ENCODE results near the gene EMC6. TPM values are rescaled to one million over a fixed set of nuclear protein-coding genes. Genes with fewer than 3 reads are reported as not detected.

EMC6 gene
- total and polyA plus RNA-seq, 2 of the 13 experiments (the other 11 are each of a cell fraction or from before 2014, with no cell fraction given), result 45.1 to 47.7 TPM

DNA sequence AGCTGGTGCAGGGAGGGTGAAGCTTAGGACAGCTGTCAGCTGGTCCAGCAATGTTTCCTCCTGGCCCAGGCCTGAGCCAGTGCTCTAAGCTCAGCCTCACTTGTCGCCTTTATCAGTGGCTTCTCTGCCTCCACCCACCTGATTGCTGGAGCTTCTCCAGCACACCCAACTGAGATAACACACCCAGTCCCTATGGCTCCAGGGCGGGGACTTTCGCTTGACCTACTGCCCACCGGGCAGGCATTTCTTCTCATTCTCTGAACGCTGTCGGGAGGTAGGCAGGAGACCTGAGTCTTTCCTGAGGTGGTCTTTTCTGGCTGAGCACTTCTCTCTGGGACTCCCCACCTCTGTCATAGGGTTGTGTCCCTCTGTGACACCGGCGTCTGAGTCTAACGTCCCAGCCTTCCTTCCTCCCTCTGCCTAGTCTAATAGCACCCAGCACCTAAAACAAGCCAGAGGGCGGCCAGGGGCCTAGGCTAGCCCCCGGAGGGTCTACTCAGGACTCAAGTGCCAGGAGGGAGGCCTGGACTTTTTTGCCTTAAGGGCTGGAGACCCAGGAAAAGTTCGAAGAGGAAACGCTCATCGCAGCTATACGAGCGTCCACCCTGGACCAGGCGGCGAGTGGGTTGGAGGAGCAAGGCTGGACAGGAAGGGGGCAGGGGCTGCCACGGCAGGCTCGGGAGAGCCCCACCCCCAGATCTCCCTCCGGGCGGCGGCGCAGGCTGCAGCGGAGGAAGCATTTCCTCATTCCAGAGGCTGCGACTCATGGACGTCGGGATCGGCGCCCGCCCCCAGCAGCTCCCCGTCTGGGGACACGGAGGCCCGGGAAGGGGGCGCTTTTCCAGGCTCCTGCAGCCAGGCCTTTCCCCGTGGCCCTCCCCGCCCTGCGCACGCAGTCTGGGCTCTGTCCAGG, 990 bp upstream of the EMC6 start (continued):
- no peak for TF ChIP-seq ZMAT3 (CRISPR knock-in tag; conservative IDR thresholded peaks at IDR 0.05)
- TF ChIP-seq, protein P1, sequence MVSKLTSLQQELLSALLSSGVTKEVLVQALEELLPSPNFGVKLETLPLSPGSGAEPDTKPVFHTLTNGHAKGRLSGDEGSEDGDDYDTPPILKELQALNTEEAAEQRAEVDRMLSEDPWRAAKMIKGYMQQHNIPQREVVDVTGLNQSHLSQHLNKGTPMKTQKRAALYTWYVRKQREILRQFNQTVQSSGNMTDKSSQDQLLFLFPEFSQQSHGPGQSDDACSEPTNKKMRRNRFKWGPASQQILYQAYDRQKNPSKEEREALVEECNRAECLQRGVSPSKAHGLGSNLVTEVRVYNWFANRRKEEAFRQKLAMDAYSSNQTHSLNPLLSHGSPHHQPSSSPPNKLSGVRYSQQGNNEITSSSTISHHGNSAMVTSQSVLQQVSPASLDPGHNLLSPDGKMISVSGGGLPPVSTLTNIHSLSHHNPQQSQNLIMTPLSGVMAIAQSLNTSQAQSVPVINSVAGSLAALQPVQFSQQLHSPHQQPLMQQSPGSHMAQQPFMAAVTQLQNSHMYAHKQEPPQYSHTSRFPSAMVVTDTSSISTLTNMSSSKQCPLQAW (CRISPR knock-in tag; IDR thresholded peaks at IDR 0.05), result no peak; the same call in 1 of the 2 replicates
- TF ChIP-seq ZNF430 (CRISPR knock-in tag; IDR thresholded peaks at IDR 0.05), result peak; percentile 93
- no peak for TF ChIP-seq ZNF780A (CRISPR knock-in tag; IDR thresholded peaks at IDR 0.05)
- TF ChIP-seq ZNF772 (CRISPR knock-in tag; IDR thresholded peaks at IDR 0.05), result peak; percentile 62; the same call in 1 of the 2 replicates
- TF ChIP-seq, protein P2, sequence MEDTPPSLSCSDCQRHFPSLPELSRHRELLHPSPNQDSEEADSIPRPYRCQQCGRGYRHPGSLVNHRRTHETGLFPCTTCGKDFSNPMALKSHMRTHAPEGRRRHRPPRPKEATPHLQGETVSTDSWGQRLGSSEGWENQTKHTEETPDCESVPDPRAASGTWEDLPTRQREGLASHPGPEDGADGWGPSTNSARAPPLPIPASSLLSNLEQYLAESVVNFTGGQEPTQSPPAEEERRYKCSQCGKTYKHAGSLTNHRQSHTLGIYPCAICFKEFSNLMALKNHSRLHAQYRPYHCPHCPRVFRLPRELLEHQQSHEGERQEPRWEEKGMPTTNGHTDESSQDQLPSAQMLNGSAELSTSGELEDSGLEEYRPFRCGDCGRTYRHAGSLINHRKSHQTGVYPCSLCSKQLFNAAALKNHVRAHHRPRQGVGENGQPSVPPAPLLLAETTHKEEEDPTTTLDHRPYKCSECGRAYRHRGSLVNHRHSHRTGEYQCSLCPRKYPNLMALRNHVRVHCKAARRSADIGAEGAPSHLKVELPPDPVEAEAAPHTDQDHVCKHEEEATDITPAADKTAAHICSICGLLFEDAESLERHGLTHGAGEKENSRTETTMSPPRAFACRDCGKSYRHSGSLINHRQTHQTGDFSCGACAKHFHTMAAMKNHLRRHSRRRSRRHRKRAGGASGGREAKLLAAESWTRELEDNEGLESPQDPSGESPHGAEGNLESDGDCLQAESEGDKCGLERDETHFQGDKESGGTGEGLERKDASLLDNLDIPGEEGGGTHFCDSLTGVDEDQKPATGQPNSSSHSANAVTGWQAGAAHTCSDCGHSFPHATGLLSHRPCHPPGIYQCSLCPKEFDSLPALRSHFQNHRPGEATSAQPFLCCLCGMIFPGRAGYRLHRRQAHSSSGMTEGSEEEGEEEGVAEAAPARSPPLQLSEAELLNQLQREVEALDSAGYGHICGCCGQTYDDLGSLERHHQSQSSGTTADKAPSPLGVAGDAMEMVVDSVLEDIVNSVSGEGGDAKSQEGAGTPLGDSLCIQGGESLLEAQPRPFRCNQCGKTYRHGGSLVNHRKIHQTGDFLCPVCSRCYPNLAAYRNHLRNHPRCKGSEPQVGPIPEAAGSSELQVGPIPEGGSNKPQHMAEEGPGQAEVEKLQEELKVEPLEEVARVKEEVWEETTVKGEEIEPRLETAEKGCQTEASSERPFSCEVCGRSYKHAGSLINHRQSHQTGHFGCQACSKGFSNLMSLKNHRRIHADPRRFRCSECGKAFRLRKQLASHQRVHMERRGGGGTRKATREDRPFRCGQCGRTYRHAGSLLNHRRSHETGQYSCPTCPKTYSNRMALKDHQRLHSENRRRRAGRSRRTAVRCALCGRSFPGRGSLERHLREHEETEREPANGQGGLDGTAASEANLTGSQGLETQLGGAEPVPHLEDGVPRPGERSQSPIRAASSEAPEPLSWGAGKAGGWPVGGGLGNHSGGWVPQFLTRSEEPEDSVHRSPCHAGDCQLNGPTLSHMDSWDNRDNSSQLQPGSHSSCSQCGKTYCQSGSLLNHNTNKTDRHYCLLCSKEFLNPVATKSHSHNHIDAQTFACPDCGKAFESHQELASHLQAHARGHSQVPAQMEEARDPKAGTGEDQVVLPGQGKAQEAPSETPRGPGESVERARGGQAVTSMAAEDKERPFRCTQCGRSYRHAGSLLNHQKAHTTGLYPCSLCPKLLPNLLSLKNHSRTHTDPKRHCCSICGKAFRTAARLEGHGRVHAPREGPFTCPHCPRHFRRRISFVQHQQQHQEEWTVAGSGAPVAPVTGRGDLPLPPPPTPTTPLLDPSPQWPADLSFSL (CRISPR knock-in tag; IDR thresholded peaks at IDR 0.05), result peak; percentile 63; the same call in 1 of the 2 replicates
- TF ChIP-seq ZNF546 (CRISPR knock-in tag; conservative IDR thresholded peaks at IDR 0.05), result no peak
- no peak for TF ChIP-seq TFDP1 (CRISPR knock-in tag; IDR thresholded peaks at IDR 0.05; ENCODE audit: borderline replicate concordance)
- TF ChIP-seq PCBP2 (optimal IDR thresholded peaks at IDR 0.05; ENCODE audit: low read depth, low read length, poor library complexity, severe bottlenecking), result no peak
- no peak for TF ChIP-seq ZNF614 (CRISPR knock-in tag; IDR thresholded peaks at IDR 0.05; ENCODE audit: borderline replicate concordance)
- peak; percentile 84 for TF ChIP-seq UBTF (CRISPR knock-in tag; IDR thresholded peaks at IDR 0.05)
- TF ChIP-seq SNAI1 (CRISPR knock-in tag; IDR thresholded peaks at IDR 0.05; ENCODE audit: borderline replicate concordance), result no peak
- no peak for TF ChIP-seq ZBTB38 (CRISPR knock-in tag; IDR thresholded peaks at IDR 0.05)
- no peak for TF ChIP-seq ZFYVE20 (CRISPR knock-in tag; IDR thresholded peaks at IDR 0.05; ENCODE audit: borderline replicate concordance, low read depth)

All from HepG2 (cell line).